HEK293 (cell line): ENCODE results near the gene DISC1.

ENCODE experiments used
- CTCF ChIP-seq: fragments of 450-650 bp; formaldehyde crosslinking; IDR thresholded peaks from 2 replicates; pipeline ENCODE4 v1.5.1; 2016; ENCODE audit warnings: missing biosample characterization, missing genetic modification characterization
- MZF1 ChIP-seq: fragments of 450-650 bp; formaldehyde crosslinking; IDR thresholded peaks from 2 replicates; pipeline ENCODE4 v1.5.1; 2017; ENCODE audit warnings: missing biosample characterization, missing genetic modification characterization, borderline replicate concordance
- PRDM4 ChIP-seq: fragments of 450-650 bp; formaldehyde crosslinking; IDR thresholded peaks from 2 replicates; pipeline ENCODE4 v1.5.1; 2017; ENCODE audit warnings: missing biosample characterization, missing genetic modification characterization
- REST ChIP-seq: fragments of 450-650 bp; formaldehyde crosslinking; IDR thresholded peaks from 2 replicates; pipeline ENCODE4 v1.5.1; 2016; ENCODE audit warnings: missing biosample characterization, missing genetic modification characterization
- SP2 ChIP-seq: fragments of 450-650 bp; formaldehyde crosslinking; IDR thresholded peaks from 2 replicates; pipeline ENCODE4 v1.5.1; 2016; ENCODE audit warnings: missing biosample characterization, missing genetic modification characterization
- TCF7L2 ChIP-seq: IDR thresholded peaks from 2 replicates; pipeline ENCODE4 v1.6.1; 2011; ENCODE audit warnings: low read depth, mild to moderate bottlenecking, inconsistent platforms, low read length, moderate library complexity, borderline replicate concordance
- ZNF239 ChIP-seq: fragments of 450-650 bp; formaldehyde crosslinking; IDR thresholded peaks from 2 replicates; pipeline ENCODE4 v1.5.1; 2016; ENCODE audit warnings: missing biosample characterization, missing genetic modification characterization
- ZNF274 ChIP-seq, 2 experiments: fragments of 200-500 bp in 1 of 2; fragments of 450-650 bp in 1 of 2; sonication (Bioruptor generic) in 1 of 2; formaldehyde crosslinking in 1 of 2; IDR thresholded peaks; 2 replicates each; pipeline versions ENCODE4 v1.5.1 to v1.6.1; 2014 to 2016; ENCODE audit warnings: borderline replicate concordance in 1 of 2, inconsistent platforms in 1 of 2, low read length in 1 of 2, missing biosample characterization in 1 of 2, missing genetic modification characterization in 1 of 2
- ZNF394 ChIP-seq: fragments of 450-650 bp; formaldehyde crosslinking; IDR thresholded peaks from 2 replicates; pipeline ENCODE4 v1.5.1; 2016; ENCODE audit warnings: missing biosample characterization, missing genetic modification characterization, mild to moderate bottlenecking, moderate library complexity, borderline replicate concordance
- ZNF48 ChIP-seq: fragments of 450-650 bp; formaldehyde crosslinking; IDR thresholded peaks from 2 replicates; pipeline ENCODE4 v1.5.1; 2016; ENCODE audit warnings: missing biosample characterization, missing genetic modification characterization
- ZNF510 ChIP-seq: fragments of 450-650 bp; formaldehyde crosslinking; IDR thresholded peaks from 2 replicates; pipeline ENCODE4 v1.5.1; 2018; ENCODE audit warnings: mild to moderate bottlenecking, missing genetic modification characterization, missing biosample characterization; ENCODE audit not compliant: insufficient replicate concordance
- ZNF624 ChIP-seq: fragments of 450-650 bp; formaldehyde crosslinking; IDR thresholded peaks from 2 replicates; pipeline ENCODE4 v1.5.1; 2017; ENCODE audit warnings: missing biosample characterization, missing genetic modification characterization
- ZSCAN30 ChIP-seq: fragments of 450-650 bp; IDR thresholded peaks from 2 replicates; pipeline ENCODE4 v1.5.1; 2018; ENCODE audit warnings: missing biosample characterization, mild to moderate bottlenecking, missing genetic modification characterization, moderate library complexity
- ZSCAN5A ChIP-seq: fragments of 450-650 bp; formaldehyde crosslinking; IDR thresholded peaks from 2 replicates; pipeline ENCODE4 v1.5.1; 2016; ENCODE audit warnings: missing biosample characterization, missing genetic modification characterization

GRCh38 chr1:231605149-231606100 is 21.2 kb upstream of the DISC1 start:
- no peak for TF ChIP-seq ZNF48
- no peak for TF ChIP-seq PRDM4
- no peak for TF ChIP-seq CTCF (tag by site-specific recombination)
- TF ChIP-seq ZNF510 (tag by site-specific recombination): no peak
- no peak for TF ChIP-seq SP2 (tag by site-specific recombination)
- no peak for TF ChIP-seq ZNF274 (IDR thresholded peaks at IDR 0.05; ENCODE audit: low read length)
- TF ChIP-seq ZNF274 (tag by site-specific recombination; IDR thresholded peaks at IDR 0.05; ENCODE audit: borderline replicate concordance): no peak
- no peak for TF ChIP-seq ZNF394
- TF ChIP-seq TCF7L2: no peak
- TF ChIP-seq REST: no peak
- no peak for TF ChIP-seq ZNF624 (tag by site-specific recombination)
- no peak for TF ChIP-seq ZSCAN30
- no peak for TF ChIP-seq ZNF239 (tag by site-specific recombination)
- no peak for TF ChIP-seq ZSCAN5A
- TF ChIP-seq MZF1: no peak
